Duodenal mucosa (tissue), 2 donors: ENCODE measurements around the gene APBB2.

Experiments
- H3K27ac ChIP-seq: one replicate; pipeline ENCODE4 v1.7.0; 2013; ENCODE audit warnings: low read depth, low read length
- H3K27me3 ChIP-seq, 2 donors: one replicate each; pipeline ENCODE4 v1.7.0; 2013; ENCODE audit warnings: low read length in 2 of 2, control low read depth in 1 of 2; ENCODE audit not compliant: insufficient read depth in 2 of 2, control insufficient read depth in 1 of 2
- H3K36me3 ChIP-seq, 2 donors: one replicate each; pipeline ENCODE4 v1.7.0; 2013; ENCODE audit warnings: low read length in 2 of 2, control low read depth in 1 of 2; ENCODE audit not compliant: insufficient read depth in 2 of 2, control insufficient read depth in 1 of 2
- H3K4me1 ChIP-seq, 2 donors: one replicate each; pipeline ENCODE4 v1.7.0; 2013; ENCODE audit warnings: low read length in 2 of 2, control low read depth in 1 of 2; ENCODE audit not compliant: insufficient read depth in 2 of 2, control insufficient read depth in 1 of 2
- H3K4me3 ChIP-seq, 2 donors: one replicate each; pipeline ENCODE4 v1.7.0; 2013; ENCODE audit warnings: low read length in 2 of 2, low read depth in 1 of 2
- H3K9ac ChIP-seq, 2 donors: one replicate each; pipeline ENCODE4 v1.7.0; 2013; ENCODE audit warnings: low read length in 2 of 2, low read depth in 1 of 2
- H3K9me3 ChIP-seq, 2 donors: one replicate each; pipeline ENCODE4 v1.7.0; 2013; ENCODE audit warnings: low read length in 2 of 2, control low read depth in 1 of 2; ENCODE audit not compliant: control insufficient read depth in 1 of 2

Gene APBB2

DNA sequence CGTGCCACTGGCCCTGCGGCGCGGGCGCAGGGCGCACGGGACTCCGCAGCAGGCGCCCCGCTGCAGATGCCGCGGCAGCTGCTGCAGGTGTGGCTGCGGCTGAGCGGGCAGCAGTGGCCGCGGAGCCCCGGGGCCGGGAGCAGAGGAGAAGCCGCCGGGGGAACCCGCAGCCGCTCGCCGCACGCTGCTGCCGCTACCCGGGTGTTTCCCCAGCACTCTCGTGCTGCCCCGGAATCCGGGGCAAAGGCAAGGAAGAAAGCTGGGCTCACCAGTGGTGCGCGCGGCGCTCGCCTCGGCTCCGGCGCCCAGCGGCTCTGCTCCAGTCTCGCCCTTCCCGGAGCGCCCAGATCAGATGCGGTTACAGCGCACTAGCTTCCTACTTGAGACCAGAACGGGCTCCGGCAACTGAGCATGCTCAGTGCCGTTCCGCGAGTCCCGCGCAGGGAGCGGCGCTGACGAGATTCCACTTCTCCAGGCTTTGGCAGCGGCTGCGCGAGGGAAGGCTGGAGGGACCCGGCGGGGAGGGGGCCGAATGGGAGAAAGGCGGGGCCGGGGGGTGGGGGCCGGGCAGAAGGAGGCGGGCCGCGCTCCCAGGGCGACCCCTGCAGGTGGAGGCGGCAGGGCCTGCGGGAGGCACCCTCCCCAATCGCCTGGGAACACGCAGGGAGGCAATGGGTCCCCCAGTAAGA is at the start of gene APBB2:
Gene APBB2 (minus strand): TSS at position 407 of the 689 bp plus-strand sequence. CDS start 181,288 bp downstream, outside the sequence.
- Histone ChIP-seq H3K4me1 (peaks cover 19 to 33% of the 10 kb centered on the region in 2 donors), H3K9ac (peak within 1 kb of the TSS; percentile 72 to 76), H3K4me3 (peak within 1 kb of the TSS; percentile 82 to 89), H3K9me3 (no peaks in the 10 kb centered on the region), H3K36me3 (no peaks in the 10 kb centered on the region), H3K27ac (no peak within 1 kb of the TSS), H3K27me3 (peaks cover 0 to 4% of the 10 kb centered on the region in 2 donors)

DNA sequence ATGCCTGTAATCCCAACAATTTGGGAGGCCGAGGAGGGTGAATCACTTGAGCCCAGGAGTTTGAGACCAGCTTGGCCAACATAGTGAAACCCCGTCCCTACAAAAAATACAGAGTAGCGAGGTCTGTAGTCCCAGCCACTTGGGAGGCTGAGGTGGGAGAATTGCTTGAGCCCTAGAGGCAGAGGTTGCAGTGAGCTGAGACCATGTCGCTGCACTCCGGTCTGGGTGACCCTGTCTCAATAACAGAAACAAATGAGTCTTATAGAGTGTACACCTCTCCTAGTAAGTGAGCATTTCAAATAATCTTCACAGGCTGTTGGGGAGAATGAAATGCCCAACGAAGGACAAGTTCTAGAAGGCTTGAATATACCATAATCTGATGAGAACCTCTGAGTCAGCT is 47.9 kb upstream of the APBB2 start:
- H3K4me3 ChIP-seq: no peak overlapping the region
- no peak overlapping the region for H3K9ac ChIP-seq
- H3K36me3 ChIP-seq: no peaks in the 10 kb centered on the region

DNA sequence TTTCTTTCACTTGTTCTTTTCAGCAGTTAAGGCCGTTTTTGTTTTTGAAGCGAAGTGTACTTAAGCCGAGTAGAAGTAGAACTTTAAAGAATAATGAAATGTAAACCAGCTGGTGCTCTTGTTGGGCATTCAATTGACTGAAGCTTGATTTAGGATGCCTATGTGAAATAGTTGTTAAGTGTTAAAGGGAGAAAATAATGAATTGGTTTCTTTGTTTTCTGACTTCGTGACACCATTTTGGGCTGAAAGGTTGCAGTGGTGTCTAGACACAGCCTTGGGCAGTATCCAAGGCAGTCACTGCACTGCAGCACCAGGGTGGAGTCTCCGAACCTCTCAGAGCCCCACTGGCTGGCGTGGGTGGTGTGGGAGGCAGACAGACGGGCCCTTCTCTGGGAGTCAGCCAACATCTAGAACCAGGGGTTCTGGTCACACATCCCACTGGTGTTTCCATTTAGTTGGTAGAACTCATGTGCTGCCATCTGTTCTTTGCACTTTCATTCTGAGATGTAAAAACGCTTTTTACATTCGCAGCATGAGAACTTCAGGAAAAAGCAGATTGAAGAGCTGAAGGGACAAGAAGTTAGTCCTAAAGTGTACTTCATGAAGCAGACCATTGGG is 45.9 kb upstream of the APBB2 start:
- Histone ChIP-seq H3K36me3 (no peaks in the 10 kb centered on the region), H3K9me3 (no peaks in the 10 kb centered on the region), H3K4me1 (peaks cover 8% of the 10 kb centered on the region in 2 donors), H3K27me3 (peaks cover 33 to 39% of the 10 kb centered on the region in 2 donors), H3K4me3 (no peak overlapping the region), H3K9ac (no peak overlapping the region), H3K27ac (no peak overlapping the region)

More for the DNA sequence above, 47.9 kb upstream of the APBB2 start:
- Histone ChIP-seq H3K9me3 (no peaks in the 10 kb centered on the region), H3K27ac (no peak overlapping the region), H3K4me1 (peaks cover 4% of the 10 kb centered on the region in 2 donors), H3K27me3 (peaks cover 18 to 20% of the 10 kb centered on the region in 2 donors)

DNA sequence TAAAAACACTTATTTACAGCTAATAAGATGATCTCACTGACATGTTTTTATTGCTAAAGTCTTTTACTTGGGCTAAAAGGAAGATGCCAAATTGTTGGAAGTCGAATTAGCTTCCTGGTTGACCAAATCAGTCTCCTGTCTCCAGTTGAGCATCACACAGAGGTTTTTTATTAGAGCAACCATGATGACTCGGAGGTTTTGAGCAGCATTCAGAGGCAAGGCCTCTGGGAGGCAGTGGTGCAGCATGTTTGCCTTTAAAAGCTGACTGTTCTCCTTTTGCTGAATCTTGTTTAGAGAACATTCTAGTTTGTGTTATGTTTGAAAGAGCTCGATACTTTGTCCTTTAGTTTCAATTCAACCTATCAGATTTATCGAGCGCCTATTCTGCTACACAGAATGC is 44.4 kb upstream of the APBB2 start:
- peaks cover 35 to 45% of the 10 kb centered on the region in 2 donors for H3K27me3 ChIP-seq
- H3K9me3 ChIP-seq: no peaks in the 10 kb centered on the region
- no peak overlapping the region for H3K27ac ChIP-seq
- no peak overlapping the region for H3K4me3 ChIP-seq
- no peak overlapping the region for H3K9ac ChIP-seq
- H3K36me3 ChIP-seq: no peaks in the 10 kb centered on the region
- peaks cover 8% of the 10 kb centered on the region in 2 donors for H3K4me1 ChIP-seq

DNA sequence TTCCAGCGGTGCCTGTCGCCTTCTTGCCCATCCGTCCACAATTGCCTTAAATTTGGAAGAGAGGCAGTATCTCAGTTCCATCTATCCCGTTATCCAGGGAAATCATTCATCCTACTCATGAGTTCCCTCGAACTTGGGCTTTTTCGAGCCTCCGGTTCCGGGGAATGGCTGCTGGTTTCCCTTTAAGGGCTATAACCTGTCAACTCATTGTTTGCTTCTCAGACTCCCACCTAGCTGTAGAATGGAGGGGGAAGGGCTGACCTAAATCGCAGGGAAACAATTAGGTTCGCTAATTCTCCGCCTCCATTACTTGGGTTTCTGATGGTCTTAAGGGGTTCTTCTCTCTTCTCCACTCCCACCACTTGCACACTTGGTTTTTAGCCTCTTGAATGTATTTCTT is 43.6 kb upstream of the APBB2 start:
- Histone ChIP-seq H3K9ac (no peak overlapping the region), H3K27me3 (peaks cover 37 to 45% of the 10 kb centered on the region in 2 donors), H3K4me3 (peak overlapping the region; percentile 42 to 60), H3K9me3 (no peaks in the 10 kb centered on the region), H3K36me3 (no peaks in the 10 kb centered on the region), H3K4me1 (peaks cover 8% of the 10 kb centered on the region in 2 donors), H3K27ac (no peak overlapping the region)

DNA sequence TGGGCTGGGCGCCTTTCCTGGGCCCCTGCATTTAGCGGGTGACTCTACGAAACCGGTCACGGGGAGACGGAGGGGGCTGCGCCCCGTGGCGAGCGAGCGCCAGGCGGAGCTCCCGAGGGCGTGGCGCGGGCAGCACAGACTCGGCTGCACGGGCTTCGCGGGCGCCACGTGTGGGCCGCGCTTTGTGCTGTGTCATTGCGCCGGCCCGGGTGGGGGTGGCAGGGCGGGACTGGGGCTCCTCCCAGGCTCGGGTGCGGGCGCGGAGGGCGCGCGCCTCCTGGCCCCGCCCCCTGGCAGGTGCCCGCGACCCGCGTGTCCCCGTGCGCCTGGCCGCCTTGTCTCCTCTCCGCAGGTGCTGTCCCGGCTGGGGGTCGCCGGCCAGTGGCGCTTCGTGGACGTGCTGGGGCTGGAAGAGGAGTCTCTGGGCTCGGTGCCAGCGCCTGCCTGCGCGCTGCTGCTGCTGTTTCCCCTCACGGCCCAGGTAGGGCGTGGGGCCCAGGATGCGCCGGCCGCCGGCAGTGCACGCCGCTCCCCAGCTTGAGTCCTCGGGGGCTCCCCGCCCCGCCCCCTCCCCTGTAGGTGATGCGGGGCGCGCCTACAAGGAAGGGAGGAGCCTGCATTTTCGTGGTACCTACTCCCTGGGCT is 43.0 kb upstream of the APBB2 start:
- Histone ChIP-seq H3K27ac (no peak overlapping the region), H3K4me1 (peaks cover 8% of the 10 kb centered on the region in 2 donors), H3K27me3 (peaks cover 37 to 45% of the 10 kb centered on the region in 2 donors), H3K4me3 (peak overlapping the region; percentile 42 to 60), H3K9me3 (no peaks in the 10 kb centered on the region), H3K9ac (no peak overlapping the region), H3K36me3 (no peaks in the 10 kb centered on the region)

DNA sequence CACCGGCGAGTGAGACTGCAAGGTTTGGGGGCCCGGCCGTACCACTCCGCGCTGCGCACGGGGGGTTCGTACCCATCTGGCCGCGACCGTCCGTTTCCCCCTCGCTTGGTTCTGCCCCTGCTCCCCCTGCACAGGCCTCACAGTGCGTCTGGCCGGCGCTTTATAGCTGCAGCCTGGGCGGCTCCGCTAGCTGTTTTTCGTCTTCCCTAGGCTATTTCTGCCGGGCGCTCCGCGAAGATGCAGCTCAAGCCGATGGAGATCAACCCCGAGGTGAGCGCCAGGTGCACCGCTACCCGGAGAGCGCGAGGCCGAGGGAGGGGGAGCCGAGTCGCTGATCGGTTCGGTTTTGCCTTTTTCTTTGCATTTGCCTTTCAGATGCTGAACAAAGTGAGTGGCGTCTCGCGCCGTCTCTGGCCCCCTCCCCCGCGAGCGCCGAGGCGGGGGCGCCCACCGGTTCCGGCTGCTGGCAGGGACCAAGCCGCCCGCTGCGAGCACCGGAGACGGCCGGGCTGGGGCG is 42.5 kb upstream of the APBB2 start, which contains the start of gene UCHL1:
Gene UCHL1 (plus strand): TSS at position 189 of the 517 bp plus-strand sequence. CDS start 49 bp downstream, at position 238.
- Histone ChIP-seq H3K4me1 (peaks cover 8% of the 10 kb centered on the region in 2 donors), H3K36me3 (no peaks in the 10 kb centered on the region), H3K9me3 (no peaks in the 10 kb centered on the region), H3K27ac (no peak within 1 kb of the TSS), H3K9ac (no peak within 1 kb of the TSS), H3K27me3 (peaks cover 37 to 45% of the 10 kb centered on the region in 2 donors), H3K4me3 (peak within 1 kb of the TSS; percentile 42 to 60)

DNA sequence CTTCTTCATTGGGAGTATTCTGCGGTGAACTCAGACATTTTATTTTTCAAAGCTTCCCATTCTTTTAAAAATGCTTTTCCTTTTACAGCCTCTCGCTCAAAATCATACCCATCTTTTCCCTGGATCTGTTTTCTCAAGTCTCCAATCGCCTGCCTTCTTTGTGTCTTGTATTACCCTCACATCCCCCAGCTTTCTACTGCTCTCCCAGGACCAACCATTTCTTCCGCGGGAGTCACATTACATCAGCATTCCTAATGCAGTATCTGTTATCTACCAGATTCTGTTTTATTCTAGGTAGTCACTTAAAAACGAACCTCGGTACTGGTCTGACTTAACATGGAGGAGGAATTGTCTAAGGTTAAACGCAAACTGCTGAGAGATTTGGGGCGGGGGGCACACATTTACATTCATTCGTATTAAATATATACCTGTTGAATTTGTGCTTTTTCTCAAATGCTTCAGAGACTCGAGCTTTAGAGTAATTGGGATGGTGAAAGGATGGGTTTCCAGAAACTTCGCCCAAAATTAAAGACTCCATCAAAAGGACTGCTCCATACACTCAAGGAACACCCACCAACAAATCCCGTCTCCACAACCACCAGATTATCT is 41.9 kb upstream of the APBB2 start:
- Histone ChIP-seq H3K9ac (no peak overlapping the region), H3K36me3 (no peaks in the 10 kb centered on the region), H3K9me3 (no peaks in the 10 kb centered on the region), H3K27ac (no peak overlapping the region), H3K4me1 (peaks cover 8% of the 10 kb centered on the region in 2 donors), H3K27me3 (peaks cover 37 to 45% of the 10 kb centered on the region in 2 donors), H3K4me3 (peak overlapping the region in 1 of 2 donors; percentile 60)

DNA sequence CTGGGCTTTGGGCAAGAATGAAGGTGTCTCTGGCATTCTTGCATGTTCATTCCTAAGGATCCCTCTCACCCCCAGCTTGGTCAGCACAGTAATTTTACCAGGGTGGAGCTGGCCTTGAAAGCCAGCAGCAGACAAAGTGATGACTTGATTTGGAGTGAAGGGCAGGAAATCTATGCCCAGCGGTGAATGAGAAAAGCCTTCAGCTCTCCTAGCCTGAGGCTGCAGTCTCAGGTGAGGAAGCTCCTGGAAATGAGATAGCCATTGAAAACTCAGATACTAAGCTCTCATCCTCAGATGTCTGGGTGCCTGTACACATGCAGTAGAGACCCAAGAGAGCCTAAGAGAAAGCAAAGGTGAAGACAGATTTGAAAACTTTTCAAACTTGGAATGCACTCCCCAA is 31.6 kb upstream of the APBB2 start:
- Histone ChIP-seq H3K4me3 (no peak overlapping the region), H3K36me3 (no peaks in the 10 kb centered on the region), H3K9ac (no peak overlapping the region), H3K4me1 (no peaks in the 10 kb centered on the region), H3K27me3 (no peaks in the 10 kb centered on the region), H3K9me3 (no peaks in the 10 kb centered on the region), H3K27ac (no peak overlapping the region)
